Left ventricle myocardium superior (tissue), 1 donor: ENCODE results near the gene MYH4. TPM values are rescaled to one million over a fixed set of nuclear protein-coding genes. Genes with fewer than 3 reads are reported as not detected.

Experiments used
- ATAC-seq: fragments of 200-7000 bp; cut with Tn5 transposase; one replicate; pipeline ENCODE4 v1.9.1; 2020; ENCODE audit warnings: mild to moderate bottlenecking, moderate library complexity
- DNase-seq: peaks from one replicate; pipeline ENCODE4 v3.0.0-alpha.2; 2020
- intact Hi-C: fragments of 100-400 bp; cut with micrococcal nuclease; formaldehyde crosslinking; loops from one replicate; pipeline ENCODE4 v1.11.0; 2022
- long read RNA-seq: library from polyadenylated mRNA; unstranded; transcript quantifications from one replicate; pipeline ENCODE4 v2.0.0, GENCODE V29; 2021
- total RNA-seq: library from RNA; stranded (reverse); fragmentation: NEBNext Ultra II Directional; extraction: Animal tissue kit (Norgen Biotek cat#: 25700); gene quantifications from one replicate; pipeline ENCODE4 v1.2.1, GENCODE V29; 2021
- donor health status: DM: no; HTN: yes; CAD: no; lungs with severe emphysema.

Gene MYH4
- not detected for total RNA-seq
- long read RNA-seq, result 0 reads

DNA sequence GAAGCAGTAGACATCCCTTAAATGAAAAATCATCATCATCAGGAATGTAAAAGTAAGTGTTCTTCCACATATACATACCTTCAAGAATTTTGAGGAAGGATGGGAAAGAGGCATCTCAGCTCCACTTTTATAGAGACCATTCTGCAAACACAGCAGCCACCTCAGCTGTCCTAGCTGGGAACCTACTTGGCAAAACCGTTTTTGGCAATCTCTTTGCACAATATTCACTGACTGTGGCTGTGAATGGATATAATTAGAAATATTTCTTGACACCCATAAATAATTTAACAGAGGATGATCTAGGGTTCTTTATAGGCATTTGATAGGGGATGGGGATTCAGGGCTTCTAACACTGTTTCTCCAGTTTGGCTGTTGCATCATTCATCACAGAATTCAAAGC is at the start of gene MYH4:
MYH4 (minus strand) TSS at position 101 of the 400 bp plus-strand sequence. CDS start 2,814 bp downstream, outside the sequence.
- intact Hi-C loops, result no loop called here
- no peak for ATAC-seq
- DNase-seq, result no peak

DNA sequence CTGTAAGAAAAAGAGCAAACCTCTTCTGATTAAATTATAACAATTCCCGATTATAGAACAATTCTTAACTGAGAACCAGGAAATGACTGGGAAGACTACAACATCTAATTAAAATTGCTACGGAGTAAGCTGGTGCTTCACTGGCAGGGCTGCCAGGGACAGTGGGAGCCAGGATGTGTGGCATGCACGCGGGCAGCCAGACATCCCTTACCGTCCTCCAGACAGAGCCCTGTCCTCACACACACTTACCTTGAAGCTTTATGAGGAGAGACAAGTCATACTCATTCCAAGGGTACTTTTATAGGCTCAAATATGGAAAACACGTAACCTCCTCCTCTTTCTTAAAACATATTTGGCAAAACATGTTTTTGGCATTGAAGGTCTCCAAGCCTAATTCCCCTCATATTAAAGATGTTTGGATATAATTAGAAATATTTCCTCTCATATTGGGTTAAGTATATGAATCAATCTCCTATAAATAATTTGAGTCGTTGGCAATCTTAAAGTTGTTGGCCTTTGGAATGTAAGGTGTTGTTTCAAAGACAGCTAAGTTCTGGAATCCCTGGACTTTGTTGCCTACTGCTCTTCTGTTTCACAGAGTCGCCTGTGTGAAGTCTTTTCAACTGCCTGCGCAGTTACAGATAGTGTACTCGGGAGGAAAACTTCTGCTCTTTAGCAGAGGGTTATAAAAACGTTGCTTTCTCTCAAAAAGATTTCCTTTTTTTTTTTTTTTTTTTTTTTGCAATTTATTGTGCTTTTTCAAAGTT is 49.1 kb upstream of the MYH4 start, which contains the start of gene MYH1:
MYH1 (minus strand) TSS at position 272 of the 767 bp plus-strand sequence. CDS start 1,900 bp downstream, outside the sequence.
- no peak for DNase-seq
- ATAC-seq, result no peak
- intact Hi-C loops, result no loop called here

DNA sequence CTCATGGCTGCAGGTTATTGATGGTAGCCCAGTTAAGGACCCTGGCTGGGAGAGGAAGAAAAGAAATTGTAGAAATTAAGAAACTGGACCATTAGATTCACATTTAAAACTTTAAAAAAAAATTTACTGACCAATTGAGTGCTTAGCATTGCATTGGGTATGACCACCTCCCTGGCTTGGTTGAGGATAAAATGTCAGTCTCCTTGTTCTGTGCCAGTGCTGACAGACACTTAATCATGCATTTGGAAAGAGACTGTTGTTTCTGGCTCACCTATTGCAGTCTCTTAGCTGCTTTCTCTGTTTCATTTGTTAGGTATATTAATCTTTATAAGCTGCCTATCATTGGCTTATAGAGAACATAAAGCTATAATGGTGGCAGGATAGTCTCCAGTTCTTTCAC is 47.3 kb upstream of the MYH4 start:
- intact Hi-C loops, result no loop called here
- DNase-seq (no peak), ATAC-seq (no peak)

GRCh38 chr17:10516065-10516464 is 46.7 kb upstream of the MYH4 start:
- DNase-seq (no peak), ATAC-seq (no peak)
- intact Hi-C loops, result no loop called here

- no peak for ATAC-seq
- no peak for DNase-seq
- intact Hi-C loops, result no loop called here
Observed at GRCh38 chr17:10513299-10514067, 44.1 kb upstream of the MYH4 start.

DNA sequence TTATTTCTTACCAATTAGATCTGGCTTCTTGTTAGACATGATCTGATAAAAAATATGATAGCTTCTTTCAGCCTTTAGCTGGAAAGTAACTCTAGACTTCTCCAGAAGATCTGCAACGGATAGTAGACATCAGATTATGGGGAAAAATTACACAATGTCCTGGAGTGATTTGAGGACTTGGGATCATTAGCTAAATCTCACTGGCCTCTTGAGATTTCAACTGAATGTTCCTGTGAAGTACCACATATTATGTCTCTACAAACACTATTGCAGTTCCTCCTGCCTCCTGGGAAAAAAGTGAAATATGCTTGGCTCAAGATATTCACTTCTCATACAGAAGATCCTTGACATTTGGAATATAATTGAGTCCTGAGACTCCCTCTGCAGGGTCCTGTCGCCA is 43.5 kb upstream of the MYH4 start:
- no peak for ATAC-seq
- DNase-seq, result no peak
- intact Hi-C loops, result no loop called here

GRCh38 chr17:10499950-10500349 is 30.6 kb upstream of the MYH4 start:
- intact Hi-C loops, result no loop called here
- no peak for DNase-seq
- no peak for ATAC-seq

DNA sequence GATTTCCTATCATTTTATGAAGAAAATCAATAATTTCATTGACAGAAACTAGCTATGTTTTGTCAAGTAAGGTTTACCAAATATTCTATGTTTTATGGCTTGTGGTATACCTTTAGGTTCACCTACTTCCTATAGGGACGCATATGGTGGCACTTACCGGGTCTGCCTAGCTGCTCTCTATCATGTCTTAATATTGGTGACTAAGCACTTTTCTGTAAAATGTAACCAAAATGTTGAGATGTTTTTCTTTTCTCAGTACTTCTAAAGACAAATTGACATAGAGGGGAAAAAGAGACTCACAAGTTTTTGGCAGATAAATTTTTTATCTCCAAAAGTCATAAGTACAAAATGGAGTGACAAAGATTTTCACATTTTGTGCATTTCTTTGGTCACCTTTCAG is 22.6 kb upstream of the MYH4 start:
- intact Hi-C loops, result no loop called here
- DNase-seq, result no peak
- no peak for ATAC-seq

DNA sequence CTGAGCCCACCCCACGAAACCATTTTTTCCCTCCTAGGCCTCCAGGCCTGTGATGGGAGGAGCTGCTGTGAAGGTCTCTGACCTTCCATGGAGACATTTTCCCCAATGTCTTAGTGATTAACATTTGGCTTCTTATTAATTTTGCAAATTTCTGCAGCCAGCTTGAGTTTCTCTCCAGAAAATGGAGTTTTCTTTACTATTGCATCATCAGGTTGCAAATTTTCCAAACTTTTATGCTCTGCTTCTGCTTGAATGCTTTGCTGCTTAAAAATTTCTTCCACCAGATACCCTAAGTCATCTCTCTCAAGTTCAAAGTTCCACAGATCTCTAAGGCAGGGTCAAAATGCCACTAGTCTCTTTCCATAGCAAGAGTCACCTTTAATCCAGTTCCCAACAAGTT is 12.9 kb upstream of the MYH4 start:
- no peak for ATAC-seq
- intact Hi-C loops, result no loop called here
- DNase-seq, result no peak

DNA sequence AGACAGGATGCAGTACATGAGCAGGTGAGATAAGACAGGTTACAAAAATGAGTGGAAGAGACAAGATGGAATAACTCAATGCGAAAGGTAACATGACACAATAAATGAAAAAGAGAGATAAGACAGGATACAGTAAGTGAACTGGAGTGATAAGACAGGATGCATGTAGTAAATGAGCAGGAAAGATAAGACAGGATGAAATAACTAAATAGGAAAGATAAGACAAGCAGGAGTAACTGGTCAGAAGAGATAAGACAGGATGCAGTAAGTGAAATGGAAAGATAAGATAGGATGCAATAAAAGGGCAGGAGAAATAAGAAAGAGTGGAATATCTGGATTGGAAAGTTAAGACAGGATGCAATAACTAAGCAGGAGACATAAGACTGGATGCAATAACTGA is 8.3 kb upstream of the MYH4 start:
- no peak for ATAC-seq
- intact Hi-C loops, result no loop called here
- DNase-seq, result no peak

DNA sequence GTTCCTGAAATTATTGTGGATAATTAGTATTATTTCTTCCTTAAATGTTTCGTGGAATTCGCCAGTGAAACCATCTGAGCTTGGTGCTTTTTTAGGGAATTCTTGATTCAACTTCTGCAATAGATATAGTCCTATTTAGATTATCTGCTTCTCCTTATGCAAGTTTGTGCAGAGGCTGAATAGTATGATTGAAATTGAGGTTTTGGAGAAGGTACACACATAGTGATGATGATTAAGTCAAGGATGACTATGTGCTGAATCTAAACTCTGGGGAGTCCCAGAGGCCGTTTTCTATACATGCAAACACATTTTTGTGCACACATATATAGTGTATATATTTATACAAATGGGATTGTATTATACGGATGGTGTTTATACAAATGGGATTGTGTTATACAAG is 5.2 kb upstream of the MYH4 start:
- DNase-seq (no peak), ATAC-seq (no peak)
- intact Hi-C loops, result no loop called here

- intact Hi-C loops, result no loop called here
- no peak for ATAC-seq
Observed at GRCh38 chr17:10471858-10472257, 2.5 kb upstream of the MYH4 start.

GRCh38 chr17:10463402-10463801 is 6.0 kb downstream of the MYH4 start:
- no peak for DNase-seq
- ATAC-seq, result no peak
- intact Hi-C loops, result no loop called here

More at GRCh38 chr17:10471858-10472257, 2.5 kb upstream of the MYH4 start:
- no peak for DNase-seq

DNA sequence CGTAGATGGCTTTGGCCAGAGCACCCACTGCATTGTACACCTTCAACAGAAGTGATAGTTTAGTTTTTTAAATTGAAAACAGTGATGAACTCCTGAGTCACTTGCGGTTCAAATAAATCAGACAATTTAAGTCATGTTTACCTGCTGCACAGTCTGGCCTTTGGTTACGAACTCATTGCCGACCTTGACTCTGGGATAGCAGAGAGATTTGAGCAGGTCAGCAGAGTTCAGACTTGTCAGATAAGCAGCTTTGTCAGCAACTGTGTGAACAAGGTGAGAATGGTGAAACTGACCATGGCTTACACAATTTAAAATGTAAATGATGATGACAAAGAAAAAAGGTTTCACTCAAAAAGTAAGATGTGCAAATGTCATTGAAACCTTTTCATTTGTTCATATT is 9.3 kb downstream of the MYH4 start:
- ATAC-seq, result no peak
- intact Hi-C loops, result no loop called here
- no peak for DNase-seq

GRCh38 chr17:10458701-10459100 is 10.7 kb downstream of the MYH4 start:
- DNase-seq, result no peak
- ATAC-seq, result no peak
- intact Hi-C loops, result no loop called here

DNA sequence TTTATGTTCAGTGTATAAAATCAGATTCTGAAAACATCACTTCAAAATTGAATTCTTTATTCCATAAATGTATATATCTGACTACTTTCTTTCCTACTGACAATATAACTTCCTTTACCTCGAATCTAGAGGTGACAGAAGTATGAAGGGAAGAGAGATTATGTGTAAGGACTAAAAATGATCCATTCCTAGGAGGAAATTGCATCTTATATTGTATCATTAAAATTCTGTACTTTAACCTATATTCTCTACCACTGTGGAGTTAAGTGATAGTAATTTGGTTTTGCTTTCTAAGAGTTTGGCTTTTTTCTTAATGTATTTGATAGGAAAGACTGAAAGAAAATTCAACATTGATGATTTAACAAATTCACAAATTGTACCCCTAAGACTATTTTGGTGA is 11.4 kb downstream of the MYH4 start:
- intact Hi-C loops, result no loop called here
- no peak for DNase-seq
- no peak for ATAC-seq

DNA sequence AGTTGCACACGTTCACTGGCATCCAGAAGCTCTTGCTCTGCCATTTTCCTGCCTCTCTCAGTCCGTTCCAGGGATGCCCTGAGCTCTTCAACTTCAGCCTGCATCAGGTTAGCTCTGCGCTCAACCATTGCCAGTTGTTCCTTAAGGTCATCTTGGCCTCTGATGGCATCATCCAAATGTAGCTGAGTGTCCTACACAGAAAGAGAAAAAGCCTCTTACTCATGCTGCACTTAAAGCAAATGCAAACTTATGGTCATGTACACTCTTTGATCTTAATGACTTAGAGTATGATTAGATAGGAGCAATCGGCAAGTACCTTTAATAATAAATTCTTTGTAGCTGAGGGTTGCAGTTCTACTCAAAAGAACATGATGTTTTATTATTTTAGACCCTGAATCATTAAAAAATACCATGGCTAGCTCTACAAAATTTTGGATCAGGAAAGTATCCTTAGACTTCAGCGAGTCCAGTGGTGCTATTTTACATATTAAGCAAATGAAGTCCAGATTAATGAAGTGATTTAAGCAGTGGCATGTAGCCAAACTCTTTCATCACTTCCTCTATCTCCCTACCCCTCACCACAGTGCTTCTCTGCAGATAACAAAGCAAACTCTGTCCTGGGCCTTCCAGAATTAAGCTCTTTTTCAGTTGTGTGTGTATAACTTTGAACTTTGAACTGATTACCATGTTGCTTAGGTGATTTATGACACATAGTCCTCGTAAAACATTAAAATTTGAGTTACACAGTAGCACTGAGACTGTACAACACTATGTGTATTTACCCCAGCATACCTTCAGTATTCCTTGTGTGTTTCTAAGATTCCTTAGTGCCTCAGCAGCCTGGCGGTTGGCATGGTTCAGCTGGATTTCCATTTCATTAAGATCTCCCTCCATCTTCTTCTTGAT is 22.1 kb downstream of the MYH4 start:
- ATAC-seq (no peak), DNase-seq (no peak)
- intact Hi-C loops, result no loop called here

GRCh38 chr17:10439816-10440215 is 29.5 kb downstream of the MYH4 start:
- intact Hi-C loops, result no loop called here
- DNase-seq, result no peak
- no peak for ATAC-seq

GRCh38 chr17:10435096-10435495 is 34.3 kb downstream of the MYH4 start:
- intact Hi-C loops, result no loop called here
- DNase-seq (no peak), ATAC-seq (no peak)
